HL-60 (cell line): ENCODE results near the gene FAM200B.

Experiments
- DNase-seq, 2 experiments: peaks; one replicate each; pipeline ENCODE4 v3.0.0-alpha.2; 2010 to 2020; ENCODE audit warnings: low read depth in 1 of 2, low spot score in 1 of 2
- H3K27ac ChIP-seq: fragments of 250-450 bp; sonication (Bioruptor Pico); replicated peaks from 2 replicates; pipeline ENCODE4 v1.5.1; 2020; ENCODE audit warnings: mild to moderate bottlenecking, moderate library complexity
- H3K27me3 ChIP-seq: fragments of 250-450 bp; sonication (Bioruptor Pico); 2 replicates; pipeline ENCODE4 v1.5.1; 2021; ENCODE audit warnings: mild to moderate bottlenecking, moderate library complexity; ENCODE audit not compliant: insufficient read depth, poor library complexity, severe bottlenecking
- H3K4me3 ChIP-seq: replicated peaks from 2 replicates; pipeline ENCODE4 v1.5.1; 2011; ENCODE audit warnings: mild to moderate bottlenecking, control low read depth, low read length; ENCODE audit not compliant: insufficient read depth
- GABPA ChIP-seq: IDR thresholded peaks from 2 replicates; pipeline ENCODE4 v1.6.1; 2012; ENCODE audit warnings: low read depth
- POLR2AphosphoS5 ChIP-seq: IDR thresholded peaks from 2 replicates; pipeline ENCODE4 v1.6.1; 2012; ENCODE audit warnings: low read depth
- SPI1 ChIP-seq: IDR thresholded peaks from 2 replicates; pipeline ENCODE4 v1.6.1; 2012; ENCODE audit warnings: low read depth, mild to moderate bottlenecking, borderline replicate concordance
- TF ChIP-seq, protein P1 (sequence below): IDR thresholded peaks from 2 replicates; pipeline ENCODE4 v1.6.1; 2012; ENCODE audit warnings: low read depth; ENCODE audit not compliant: insufficient replicate concordance
- TF ChIP-seq, protein P2 (sequence below): IDR thresholded peaks from one replicate; pipeline ENCODE4 v1.5.1; 2011; ENCODE audit warnings: low read length, control low read depth, inconsistent platforms; ENCODE audit not compliant: insufficient read depth

Gene FAM200B

DNA sequence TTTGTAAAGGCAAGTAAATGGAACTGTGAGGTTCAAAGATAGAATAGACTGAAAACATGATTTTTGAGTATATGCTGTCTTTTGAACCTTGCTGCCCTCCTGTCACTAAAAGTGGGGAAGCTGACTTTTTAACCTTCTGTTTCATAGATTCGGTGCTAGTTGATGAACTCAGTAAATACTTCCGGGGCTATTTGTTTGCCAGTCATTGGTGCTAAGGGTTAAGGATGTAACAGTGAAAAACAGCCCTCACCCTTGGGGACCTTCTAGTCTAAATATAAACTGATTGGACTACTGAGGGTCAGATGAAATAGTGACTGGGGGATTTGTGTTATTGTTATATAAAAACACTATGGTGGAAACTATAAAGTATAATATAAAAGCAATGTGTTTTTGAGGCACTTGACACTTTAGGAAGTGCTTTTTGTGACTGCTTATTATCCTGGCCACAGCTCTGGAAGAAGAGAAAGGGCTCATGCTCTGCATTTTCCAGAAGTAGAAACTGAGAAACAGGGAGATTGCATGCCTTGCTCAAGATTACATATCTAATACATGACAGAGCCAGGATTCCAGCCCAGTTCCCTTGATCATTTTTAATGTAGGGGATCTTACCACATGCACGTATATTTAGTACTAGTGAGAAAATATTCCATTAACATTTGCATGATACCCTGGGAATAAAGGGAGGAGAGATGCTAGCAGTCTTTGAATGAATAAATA, 25.2 kb downstream of the FAM200B start:
- no peak for TF ChIP-seq GABPA
- TF ChIP-seq POLR2AphosphoS5, result no peak
- TF ChIP-seq, protein P1, sequence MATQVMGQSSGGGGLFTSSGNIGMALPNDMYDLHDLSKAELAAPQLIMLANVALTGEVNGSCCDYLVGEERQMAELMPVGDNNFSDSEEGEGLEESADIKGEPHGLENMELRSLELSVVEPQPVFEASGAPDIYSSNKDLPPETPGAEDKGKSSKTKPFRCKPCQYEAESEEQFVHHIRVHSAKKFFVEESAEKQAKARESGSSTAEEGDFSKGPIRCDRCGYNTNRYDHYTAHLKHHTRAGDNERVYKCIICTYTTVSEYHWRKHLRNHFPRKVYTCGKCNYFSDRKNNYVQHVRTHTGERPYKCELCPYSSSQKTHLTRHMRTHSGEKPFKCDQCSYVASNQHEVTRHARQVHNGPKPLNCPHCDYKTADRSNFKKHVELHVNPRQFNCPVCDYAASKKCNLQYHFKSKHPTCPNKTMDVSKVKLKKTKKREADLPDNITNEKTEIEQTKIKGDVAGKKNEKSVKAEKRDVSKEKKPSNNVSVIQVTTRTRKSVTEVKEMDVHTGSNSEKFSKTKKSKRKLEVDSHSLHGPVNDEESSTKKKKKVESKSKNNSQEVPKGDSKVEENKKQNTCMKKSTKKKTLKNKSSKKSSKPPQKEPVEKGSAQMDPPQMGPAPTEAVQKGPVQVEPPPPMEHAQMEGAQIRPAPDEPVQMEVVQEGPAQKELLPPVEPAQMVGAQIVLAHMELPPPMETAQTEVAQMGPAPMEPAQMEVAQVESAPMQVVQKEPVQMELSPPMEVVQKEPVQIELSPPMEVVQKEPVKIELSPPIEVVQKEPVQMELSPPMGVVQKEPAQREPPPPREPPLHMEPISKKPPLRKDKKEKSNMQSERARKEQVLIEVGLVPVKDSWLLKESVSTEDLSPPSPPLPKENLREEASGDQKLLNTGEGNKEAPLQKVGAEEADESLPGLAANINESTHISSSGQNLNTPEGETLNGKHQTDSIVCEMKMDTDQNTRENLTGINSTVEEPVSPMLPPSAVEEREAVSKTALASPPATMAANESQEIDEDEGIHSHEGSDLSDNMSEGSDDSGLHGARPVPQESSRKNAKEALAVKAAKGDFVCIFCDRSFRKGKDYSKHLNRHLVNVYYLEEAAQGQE, result no peak
- TF ChIP-seq, protein P2, sequence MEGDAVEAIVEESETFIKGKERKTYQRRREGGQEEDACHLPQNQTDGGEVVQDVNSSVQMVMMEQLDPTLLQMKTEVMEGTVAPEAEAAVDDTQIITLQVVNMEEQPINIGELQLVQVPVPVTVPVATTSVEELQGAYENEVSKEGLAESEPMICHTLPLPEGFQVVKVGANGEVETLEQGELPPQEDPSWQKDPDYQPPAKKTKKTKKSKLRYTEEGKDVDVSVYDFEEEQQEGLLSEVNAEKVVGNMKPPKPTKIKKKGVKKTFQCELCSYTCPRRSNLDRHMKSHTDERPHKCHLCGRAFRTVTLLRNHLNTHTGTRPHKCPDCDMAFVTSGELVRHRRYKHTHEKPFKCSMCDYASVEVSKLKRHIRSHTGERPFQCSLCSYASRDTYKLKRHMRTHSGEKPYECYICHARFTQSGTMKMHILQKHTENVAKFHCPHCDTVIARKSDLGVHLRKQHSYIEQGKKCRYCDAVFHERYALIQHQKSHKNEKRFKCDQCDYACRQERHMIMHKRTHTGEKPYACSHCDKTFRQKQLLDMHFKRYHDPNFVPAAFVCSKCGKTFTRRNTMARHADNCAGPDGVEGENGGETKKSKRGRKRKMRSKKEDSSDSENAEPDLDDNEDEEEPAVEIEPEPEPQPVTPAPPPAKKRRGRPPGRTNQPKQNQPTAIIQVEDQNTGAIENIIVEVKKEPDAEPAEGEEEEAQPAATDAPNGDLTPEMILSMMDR, result no peak
- TF ChIP-seq SPI1, result no peak
- no peak for DNase-seq
- no peak overlapping the region for H3K4me3 ChIP-seq
- no peak overlapping the region for H3K27ac ChIP-seq
- H3K27me3 ChIP-seq, result no peaks in the 10 kb centered on the region

GRCh38 chr4:15707363-15707715, 25.7 kb downstream of the FAM200B start:
- TF ChIP-seq, protein P2, result no peak
- TF ChIP-seq GABPA (no peak), SPI1 (no peak), POLR2AphosphoS5 (no peak)
- TF ChIP-seq, protein P1, result no peak
- Histone ChIP-seq H3K27ac (no peak overlapping the region), H3K27me3 (no peaks in the 10 kb centered on the region), H3K4me3 (no peak overlapping the region)
- DNase-seq, result no peak

DNA sequence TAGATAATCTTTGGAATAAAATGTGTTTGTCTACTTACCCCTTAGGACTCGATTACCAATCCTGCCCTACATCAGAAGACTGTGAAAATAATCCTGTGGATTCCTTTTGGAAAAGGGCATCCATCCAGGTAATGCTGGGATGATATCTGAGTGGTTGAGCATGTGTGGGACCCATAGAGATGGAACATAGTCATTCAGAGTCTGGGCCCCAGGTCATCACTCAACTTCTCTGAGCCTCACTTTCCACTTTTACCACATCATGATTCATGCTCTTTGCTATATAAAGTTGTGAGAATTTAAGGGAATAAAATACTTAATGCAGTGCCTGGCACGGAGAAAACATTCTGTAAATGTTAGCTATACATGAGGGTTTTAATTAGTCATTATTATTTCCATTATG, 30.1 kb downstream of the FAM200B start:
- no peak overlapping the region for H3K27ac ChIP-seq
- no peaks in the 10 kb centered on the region for H3K27me3 ChIP-seq
- no peak for DNase-seq
- TF ChIP-seq GABPA, result no peak
- H3K4me3 ChIP-seq, result no peak overlapping the region

GRCh38 chr4:15712214-15712613, 30.6 kb downstream of the FAM200B start:
- Histone ChIP-seq H3K4me3 (no peak overlapping the region), H3K27ac (no peak overlapping the region), H3K27me3 (no peaks in the 10 kb centered on the region)
- TF ChIP-seq POLR2AphosphoS5 (no peak), SPI1 (no peak)
- TF ChIP-seq, protein P1, result no peak
- DNase-seq, result no peak
